Testis (tissue), 2 donors: Measurements from ENCODE around the gene RASAL2.

ENCODE experiments used
- CTCF ChIP-seq, 3 experiments: fragments of 450-650 bp in 2 of 3; fragments of 200-600 bp in 1 of 3; sonication (generic) in 1 of 3; IDR thresholded peaks; one replicate each; pipeline ENCODE4 v1.5.1; 2016 to 2019; ENCODE audit warnings: antibody characterized with exemption in 3 of 3, mild to moderate bottlenecking in 2 of 3, moderate library complexity in 1 of 3
- POLR2A ChIP-seq: fragments of 450-650 bp; IDR thresholded peaks from one replicate; pipeline ENCODE4 v1.6.1; 2017; ENCODE audit warnings: antibody characterized with exemption, mild to moderate bottlenecking, moderate library complexity

- TF ChIP-seq POLR2A (no peak), CTCF (IDR thresholded peaks at IDR 0.05) (no peak)
These were observed 129.4 kb downstream of the RASAL2 start for GRCh38 chr1:178223289-178223688.
